K562 (cell line): ENCODE data around the gene BLVRA. TPM values are rescaled to one million over a fixed set of nuclear protein-coding genes. Genes with fewer than 3 reads are reported as not detected.

Source experiments
- ADNP ChIP-seq: fragments of 200-800 bp; sonication (Bioruptor generic); IDR thresholded peaks from 2 replicates; pipeline ENCODE4 v1.6.1; 2016; ENCODE audit warnings: missing genetic modification characterization, missing compliant biosample characterization
- CTBP1 ChIP-seq: fragments of 450-650 bp; IDR thresholded peaks from 2 replicates; pipeline ENCODE4 v1.6.1; 2016; ENCODE audit warnings: borderline replicate concordance
- EP300 ChIP-seq: IDR thresholded peaks from 2 replicates; pipeline ENCODE4 v1.6.1; 2012; ENCODE audit warnings: low read length, improper control_type of control experiment
- HOXB6 ChIP-seq: fragments of 250-450 bp; sonication (Bioruptor Pico); IDR thresholded peaks from 2 replicates; pipeline ENCODE4 v1.5.1; 2022; ENCODE audit warnings: mild to moderate bottlenecking, borderline replicate concordance
- MTA2 ChIP-seq: fragments of 450-650 bp; IDR thresholded peaks from 2 replicates; pipeline ENCODE4 v1.6.1; 2016; ENCODE audit warnings: low read depth
- MTA3 ChIP-seq: fragments of 450-650 bp; formaldehyde crosslinking; IDR thresholded peaks from 2 replicates; pipeline ENCODE4 v1.6.1; 2017; ENCODE audit warnings: mild to moderate bottlenecking, borderline replicate concordance
- PHB ChIP-seq: fragments of 250-450 bp; sonication (Bioruptor Pico); IDR thresholded peaks from 2 replicates; pipeline ENCODE4 v1.5.0; 2021
- RERE ChIP-seq: sonication (generic); formaldehyde crosslinking; IDR thresholded peaks from 2 replicates; pipeline ENCODE4 v1.8.0; 2023; ENCODE audit warnings: missing genetic modification reagents, mild to moderate bottlenecking, borderline replicate concordance
- RREB1 ChIP-seq: fragments of 250-450 bp; sonication (Bioruptor Pico); IDR thresholded peaks from 2 replicates; pipeline ENCODE4 v1.4.0; 2020
- SRSF7 ChIP-seq: fragments of 200-400 bp; formaldehyde crosslinking; optimal IDR thresholded peaks from 2 replicates; pipeline ENCODE3; 2017; ENCODE audit warnings: mild to moderate bottlenecking, low read depth, low read length
- VEZF1 ChIP-seq: fragments of 200-800 bp; sonication (Bioruptor generic); IDR thresholded peaks from 2 replicates; pipeline ENCODE4 v1.6.1; 2017; ENCODE audit warnings: missing genetic modification characterization, missing compliant biosample characterization
- ZNF395 ChIP-seq: fragments of 200-800 bp; sonication (Bioruptor generic); IDR thresholded peaks from 2 replicates; pipeline ENCODE4 v1.6.1; 2017; ENCODE audit warnings: missing genetic modification characterization, missing compliant biosample characterization
- polyA plus RNA-seq, 8 experiments: library from polyadenylated mRNA; depleted of rRNA in 4 of 8; stranded (reverse) in 5 of 8; unstranded in 3 of 8; fragments of >200 nt; fragmentation: Nextera tagmentation in 2 of 8; fragmentation: Illumina TruSeq in 1 of 8; extraction: Ambion mirVana in 2 of 8; extraction: Trizol in 1 of 8; gene quantifications; 2 replicates each; pipeline versions ENCODE4 v1.2.1 to v1.2.3, GENCODE V29; 2011 to 2014; ENCODE audit warnings: inconsistent platforms in 1 of 8, missing spikeins in 1 of 8
- total RNA-seq, 7 experiments: library from RNA; depleted of rRNA in 6 of 7; stranded (reverse); fragments of >200 nt in 6 of 7; fragmentation: Illumina TruSeq in 2 of 7; extraction: Trizol in 2 of 7; gene quantifications; 2 replicates each; pipeline versions ENCODE4 v1.2.1 to v1.2.3, GENCODE V29; 2011 to 2021; ENCODE audit warnings: low replicate concordance in 1 of 7

Gene BLVRA
- total and polyA plus RNA-seq, 9 of the 15 experiments (the other 6 are each of a cell fraction or from before 2014, with no cell fraction given) = 48.5 to 147 (median 61.5) TPM

- TF ChIP-seq RREB1 (CRISPR knock-in tag) (no peak), SRSF7 (no peak), CTBP1 (no peak; the same call in none of the 2 replicates), ADNP (tag) (no peak), HOXB6 (CRISPR knock-in tag) (no peak), ZNF395 (CRISPR knock-in tag) (0 out of 2 replicates have a peak, but pooled peaks have one; percentile 24), RERE (CRISPR knock-in tag) (no peak), EP300 (peak; percentile 55; the same call in 1 of the 2 replicates), PHB (CRISPR knock-in tag) (no peak), MTA3 (no peak), MTA2 (peak; percentile 60), VEZF1 (CRISPR knock-in tag) (peak; percentile 32; the same call in 1 of the 2 replicates)
Observed at GRCh38 chr7:43750016-43750887, 8.2 kb upstream of the BLVRA start (continued).
